IMR-90 (cell line): ENCODE measurements around the gene PARVB. TPM values are rescaled to one million over a fixed set of nuclear protein-coding genes. Genes with fewer than 3 reads are reported as not detected.

Experiments
- ATAC-seq: fragments of 200-7000 bp; cut with Tn5 transposase; 2 replicates; pipeline ENCODE4 v1.9.1; 2020; ENCODE audit warnings: low read depth, mild to moderate bottlenecking, moderate library complexity
- BruUV-seq: library from RNA; stranded (reverse); fragments of 400-500 nt; replicated peaks from 2 replicates; lab custom pipeline; 2021; lab: Mats Ljungman, UMichigan
- CTCF ChIA-PET: fragments of 300-600 bp; formaldehyde crosslinking; extraction: SDS; loops from one replicate; lab custom pipeline; 2021; ENCODE audit warnings: antibody characterized with exemption; lab: Yijun Ruan, JAX
- POLR2A ChIA-PET: fragments of 300-600 bp; sonication (Branson Sonifier 250); formaldehyde crosslinking; loops from one replicate; lab custom pipeline; 2022; ENCODE audit warnings: antibody characterized with exemption; ENCODE audit not compliant: unreplicated experiment; lab: Charles Lee
- DNase-seq: peaks from one replicate; pipeline ENCODE4 v3.0.0; 2013
- H2AFZ ChIP-seq: replicated peaks from 2 replicates; pipeline ENCODE3; 2013; ENCODE audit warnings: low read length, mild to moderate bottlenecking; ENCODE audit not compliant: poor library complexity
- H2AK5ac ChIP-seq: 2 replicates; pipeline ENCODE4 v1.6.1; 2013; ENCODE audit warnings: low read depth, low read length, inconsistent platforms
- H2AK9ac ChIP-seq: replicated peaks from 2 replicates; pipeline ENCODE3; 2013; ENCODE audit warnings: mild to moderate bottlenecking, low read depth, low read length, moderate library complexity; ENCODE audit not compliant: poor library complexity
- H2BK120ac ChIP-seq: 2 replicates; pipeline ENCODE4 v1.6.1; 2013; ENCODE audit warnings: low read depth, low read length, inconsistent platforms
- H2BK15ac ChIP-seq: 3 replicates; pipeline ENCODE4 v1.6.1; 2013; ENCODE audit warnings: low read depth, low read length, inconsistent platforms
- H2BK20ac ChIP-seq: 2 replicates; pipeline ENCODE4 v1.6.1; 2013; ENCODE audit warnings: low read depth, mild to moderate bottlenecking, inconsistent platforms, low read length, moderate library complexity
- H2BK5ac ChIP-seq: 2 replicates; pipeline ENCODE4 v1.6.1; 2013; ENCODE audit warnings: mild to moderate bottlenecking, low read depth, low read length, inconsistent platforms; ENCODE audit not compliant: poor library complexity, severe bottlenecking
- H3K14ac ChIP-seq: replicated peaks from 2 replicates; pipeline ENCODE4 v1.6.1; 2013; ENCODE audit warnings: low read depth, low read length, inconsistent platforms
- H3K18ac ChIP-seq: 2 replicates; pipeline ENCODE4 v1.6.1; 2013; ENCODE audit warnings: low read depth, low read length, control low read depth
- H3K23ac ChIP-seq: 2 replicates; pipeline ENCODE4 v1.6.1; 2013; ENCODE audit warnings: low read depth, low read length, inconsistent platforms
- H3K27ac ChIP-seq: 2 replicates; pipeline ENCODE4 v1.5.1; 2013; ENCODE audit warnings: mild to moderate bottlenecking, control low read depth, low read length; ENCODE audit not compliant: insufficient read depth
- H3K27me3 ChIP-seq: 2 replicates; pipeline ENCODE4 v1.6.1; 2013; ENCODE audit warnings: low read length; ENCODE audit not compliant: control insufficient read depth, insufficient read depth
- H3K36me3 ChIP-seq: 2 replicates; pipeline ENCODE4 v1.6.1; 2013; ENCODE audit warnings: low read length, mixed read lengths; ENCODE audit not compliant: control insufficient read depth, insufficient read depth
- H3K4ac ChIP-seq: 2 replicates; pipeline ENCODE4 v1.6.1; 2013; ENCODE audit warnings: low read depth, low read length, inconsistent platforms
- H3K4me1 ChIP-seq: 2 replicates; pipeline ENCODE4 v1.6.1; 2013; ENCODE audit warnings: low read length, mixed read lengths; ENCODE audit not compliant: control insufficient read depth, insufficient read depth
- H3K4me2 ChIP-seq: 2 replicates; pipeline ENCODE4 v1.6.1; 2013; ENCODE audit warnings: low read depth, mild to moderate bottlenecking, control low read depth, low read length, moderate library complexity
- H3K4me3 ChIP-seq: 2 replicates; pipeline ENCODE4 v1.5.1; 2013; ENCODE audit warnings: low read depth, mild to moderate bottlenecking, control low read depth, low read length, moderate library complexity; ENCODE audit not compliant: insufficient read depth
- H3K56ac ChIP-seq: 2 replicates; pipeline ENCODE4 v1.6.1; 2013; ENCODE audit warnings: low read length, inconsistent platforms; ENCODE audit not compliant: insufficient read depth; ENCODE audit errors: extremely low read depth
- H3K79me1 ChIP-seq, 2 experiments: 2 replicates each; pipeline ENCODE4 v1.6.1; 2013; ENCODE audit warnings: low read length in 2 of 2, inconsistent platforms in 1 of 2, low read depth in 1 of 2
- H3K9ac ChIP-seq: 2 replicates; pipeline ENCODE4 v1.6.1; 2013; ENCODE audit warnings: low read depth, low read length, control low read depth
- H3K9me1 ChIP-seq: 2 replicates; pipeline ENCODE4 v1.6.1; 2013; ENCODE audit warnings: low read length, inconsistent platforms; ENCODE audit not compliant: insufficient read depth
- H3K9me3 ChIP-seq: 2 replicates; pipeline ENCODE4 v1.6.1; 2013; ENCODE audit warnings: low read length; ENCODE audit not compliant: control insufficient read depth, insufficient read depth
- H4K20me1 ChIP-seq: 2 replicates; pipeline ENCODE4 v1.6.1; 2013; ENCODE audit warnings: low read length, inconsistent platforms; ENCODE audit not compliant: insufficient read depth
- H4K5ac ChIP-seq: 2 replicates; pipeline ENCODE4 v1.6.1; 2013; ENCODE audit warnings: mild to moderate bottlenecking, low read depth, low read length, control low read depth
- H4K8ac ChIP-seq, 2 experiments: 2 replicates each; pipeline ENCODE4 v1.6.1; 2013; ENCODE audit warnings: low read depth in 2 of 2, low read length in 2 of 2, control low read depth in 1 of 2, inconsistent platforms in 1 of 2
- H4K91ac ChIP-seq: 2 replicates; pipeline ENCODE4 v1.6.1; 2013; ENCODE audit warnings: low read depth, low read length, inconsistent platforms; ENCODE audit not compliant: insufficient read depth
- CHD1 ChIP-seq: IDR thresholded peaks from 2 replicates; pipeline ENCODE4 v1.6.1; 2012; ENCODE audit warnings: low read depth, low read length, improper control_type of control experiment
- WGBS, 2 experiments: methylation state at CpG; one replicate each; pipeline versions ENCODE4 v1.1.5 to v1.1.7; 2013; ENCODE audit warnings: missing lambda C conversion rate in 2 of 2; ENCODE audit not compliant: insufficient read length in 1 of 2; ENCODE audit errors: extremely low coverage in 2 of 2; 5-methylcytosine and 5-hydroxymethylcytosine counted together
- dilution Hi-C: fragments of 300-500 bp; cut with HindIII; formaldehyde crosslinking; loops from one replicate; pipeline ENCODE4 v1.14.3; 2018; ENCODE audit warnings: low sequenced_read_pairs; ENCODE audit not compliant: unreplicated experiment
- in situ Hi-C: fragments of 300-500 bp; cut with MboI; formaldehyde crosslinking; loops from 3 replicates; pipeline ENCODE4 v1.14.3; 2019; ENCODE audit warnings: low sequenced_read_pairs, inconsistent platforms, mixed read lengths
- intact Hi-C: fragments of 100-400 bp; cut with micrococcal nuclease; formaldehyde crosslinking; loops from 2 replicates; pipeline ENCODE4 v1.10.0; 2022
- polyA plus RNA-seq, 3 experiments: library from polyadenylated mRNA; depleted of rRNA; stranded (reverse); fragments of >200 nt; gene quantifications; 2 replicates each; pipeline ENCODE4 v1.2.3, GENCODE V29; 2012; ENCODE audit warnings: low replicate concordance in 1 of 3
- total RNA-seq: library from RNA; depleted of rRNA; stranded (reverse); fragments of >200 nt; gene quantifications from 2 replicates; pipeline ENCODE4 v1.2.3, GENCODE V29; 2012

Gene PARVB
- total and polyA plus RNA-seq, 2 of the 4 experiments (the other 2 are of a cell fraction): 44.3 to 53.9 TPM

DNA sequence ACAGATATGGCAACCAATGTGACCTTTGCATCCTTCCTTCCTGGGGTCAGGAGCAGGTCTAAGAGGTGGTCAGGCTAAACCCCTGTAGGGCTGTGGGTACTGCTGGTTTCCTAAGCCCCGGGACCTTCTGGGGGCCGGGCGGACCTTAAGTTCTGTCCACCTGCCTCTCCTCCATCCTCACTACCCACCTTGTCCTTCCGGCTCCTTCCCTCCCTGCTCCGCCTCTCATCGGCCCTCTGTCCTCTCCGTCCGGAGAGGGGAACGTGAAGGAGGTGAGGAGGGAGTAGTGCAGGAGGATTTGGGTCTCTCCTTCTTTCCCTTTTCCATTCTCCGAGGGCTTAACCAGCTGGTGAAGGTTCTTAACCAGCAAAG is 28.3 kb upstream of the PARVB start:
- Histone ChIP-seq H3K18ac (no peak overlapping the region), H2BK120ac (no peak overlapping the region), H3K36me3 (peaks cover 53% of the 10 kb centered on the region), H3K23ac (no peak overlapping the region), H2BK5ac (no peak overlapping the region), H3K4me1 (peaks cover 7% of the 10 kb centered on the region; the same call in 1 of the 2 replicates), H3K9me3 (no peaks in the 10 kb centered on the region), H3K4me2 (no peak overlapping the region), H3K79me1 (peaks cover 0 to 15% of the 10 kb centered on the region in 2 experiments; a peak in 2 of 4 replicates), H3K14ac (no peak overlapping the region), H2BK20ac (no peak overlapping the region), H4K5ac (no peak overlapping the region), H2AK9ac (no peak overlapping the region), H3K9ac (no peak overlapping the region), H4K20me1 (peaks cover 15% of the 10 kb centered on the region), H3K27ac (no peak overlapping the region), H3K9me1 (no peaks in the 10 kb centered on the region), H3K4me3 (no peak overlapping the region), H4K91ac (no peak overlapping the region), H4K8ac (no peak overlapping the region), H3K56ac (no peak overlapping the region), H2AK5ac (no peak overlapping the region), H2AFZ (no peak overlapping the region), H3K4ac (no peak overlapping the region), H3K27me3 (no peaks in the 10 kb centered on the region), H2BK15ac (no peak overlapping the region)
- CTCF ChIA-PET: no interaction called here
- POLR2A ChIA-PET: no interaction called here
- DNase-seq (no peak), ATAC-seq (no peak)
- no CpG with 5 or more reads among the region's 10 CpGs for WGBS, 2 experiments
- in situ Hi-C loops: loop anchor here (5.0 to 10.0 kb wide), 3 partner anchors 82 to 632 kb away; no protein-coding TSS in a partner anchor
- TF ChIP-seq CHD1: no peak
- BruUV-seq: no TSS peak
- intact Hi-C loops: no loop called here
- dilution Hi-C loops: no loop called here
